ENCODE data around the gene MAP7D1. TPM values are rescaled to one million over a fixed set of nuclear protein-coding genes. Genes with fewer than 3 reads are reported as not detected.
"Not testable (repeated sequence)": the region's sequence is repeated elsewhere in the genome, so short reads cannot be mapped to it uniquely, and the experiment has no call there.

MAP7D1 gene
- total RNA-seq, 1 experiment from 2014 or later = 82.4 TPM

- peak; percentile 85 for DNase-seq (ENCODE audit: low read depth)
Observed at GRCh38 chr1:36166938-36167905, 11.3 kb downstream of the MAP7D1 start.

GRCh38 chr1:36168514-36168913 lies 12.6 kb downstream of the MAP7D1 start:
- DNase-seq (ENCODE audit: low read depth) = no peak

- no peak for DNase-seq (ENCODE audit: low read depth)
Observed at GRCh38 chr1:36170643-36171412, 14.9 kb downstream of the MAP7D1 start.

GRCh38 chr1:36172017-36172747 lies 16.2 kb downstream of the MAP7D1 start:
- DNase-seq (ENCODE audit: low read depth) = no peak

- peak; percentile 69 for DNase-seq (ENCODE audit: low read depth)
Observed at GRCh38 chr1:36172983-36173382, 17.0 kb downstream of the MAP7D1 start.

- DNase-seq (ENCODE audit: low read depth) = no peak
Observed at GRCh38 chr1:36174713-36175112, 18.8 kb downstream of the MAP7D1 start.

- peak; percentile 64 for DNase-seq (ENCODE audit: low read depth)
Observed at GRCh38 chr1:36175137-36176095, 19.5 kb downstream of the MAP7D1 start.

GRCh38 chr1:36176106-36176949 lies 20.4 kb downstream of the MAP7D1 start:
- DNase-seq (ENCODE audit: low read depth) = no peak

- DNase-seq (ENCODE audit: low read depth) = no peak
Observed at GRCh38 chr1:36177589-36178431, 21.9 kb downstream of the MAP7D1 start.

- DNase-seq (ENCODE audit: low read depth) = no peak
Observed at GRCh38 chr1:36178471-36179219, 22.7 kb downstream of the MAP7D1 start.

- DNase-seq (ENCODE audit: low read depth) = no peak
Observed at GRCh38 chr1:36179220-36179600, 23.2 kb downstream of the MAP7D1 start.

GRCh38 chr1:36182734-36183133 lies 26.8 kb downstream of the MAP7D1 start:
- no peak for DNase-seq (ENCODE audit: low read depth)

GRCh38 chr1:36183309-36183856 lies 27.4 kb downstream of the MAP7D1 start:
- no peak for DNase-seq (ENCODE audit: low read depth)

GRCh38 chr1:36187800-36188593 lies 32.0 kb downstream of the MAP7D1 start:
- DNase-seq (ENCODE audit: low read depth) = peak; percentile 94

- DNase-seq (ENCODE audit: low read depth) = not testable (repeated sequence)
Observed at GRCh38 chr1:36196805-36197204, 40.8 kb downstream of the MAP7D1 start.

GRCh38 chr1:36198641-36199040 lies 42.7 kb downstream of the MAP7D1 start:
- no peak for DNase-seq (ENCODE audit: low read depth)

Data from RPMI7951 (cell line).